HepG2 (cell line): ENCODE measurements around the gene TTC31. TPM values are rescaled to one million over a fixed set of nuclear protein-coding genes. Genes with fewer than 3 reads are reported as not detected.
A peak's percentile ranks its signal among the peaks of the same experiment; 100 is the strongest.

ENCODE experiments used
- ATF2 ChIP-seq: sonication (generic); formaldehyde crosslinking; IDR thresholded peaks from 2 replicates; pipeline ENCODE4 v1.4.0; 2020; ENCODE audit warnings: missing genetic modification reagents
- CCDC6 ChIP-seq: sonication (generic); formaldehyde crosslinking; IDR thresholded peaks from 2 replicates; pipeline ENCODE4 v1.8.1; 2022; ENCODE audit warnings: mild to moderate bottlenecking, missing genetic modification reagents, moderate library complexity
- KMT2B ChIP-seq: IDR thresholded peaks from 2 replicates; pipeline ENCODE4 v1.6.1; 2016; ENCODE audit warnings: missing genetic modification reagents, missing compliant biosample characterization
- MIXL1 ChIP-seq: IDR thresholded peaks from 2 replicates; pipeline ENCODE4 v1.6.1; 2016
- NBN ChIP-seq: fragments of 450-650 bp; conservative IDR thresholded peaks from 2 replicates; pipeline ENCODE4 v1.6.1; 2017
- NFATC3 ChIP-seq: sonication (generic); formaldehyde crosslinking; IDR thresholded peaks from 2 replicates; pipeline ENCODE4 v1.5.1; 2020; ENCODE audit warnings: mild to moderate bottlenecking, missing genetic modification reagents
- NR0B2 ChIP-seq: sonication (generic); formaldehyde crosslinking; IDR thresholded peaks from 2 replicates; pipeline ENCODE4 v1.4.0; 2020; ENCODE audit warnings: mild to moderate bottlenecking, missing genetic modification reagents
- PATZ1 ChIP-seq: sonication (generic); formaldehyde crosslinking; IDR thresholded peaks from 2 replicates; pipeline ENCODE4 v1.4.0; 2020; ENCODE audit warnings: missing genetic modification reagents
- SMAD9 ChIP-seq: sonication (generic); formaldehyde crosslinking; IDR thresholded peaks from 2 replicates; pipeline ENCODE4 v1.5.1; 2020; ENCODE audit warnings: mild to moderate bottlenecking, missing genetic modification reagents
- SMYD3 ChIP-seq: sonication (generic); formaldehyde crosslinking; IDR thresholded peaks from 2 replicates; pipeline ENCODE4 v1.8.1; 2023; ENCODE audit warnings: mild to moderate bottlenecking, missing genetic modification reagents
- SRSF1 ChIP-seq: fragments of 200-400 bp; formaldehyde crosslinking; optimal IDR thresholded peaks from 2 replicates; pipeline ENCODE3; 2017; ENCODE audit warnings: mild to moderate bottlenecking, low read depth, low read length, moderate library complexity
- TCF7 ChIP-seq: sonication (generic); IDR thresholded peaks from 2 replicates; pipeline ENCODE4 v1.6.1; 2016; ENCODE audit warnings: antibody characterized with exemption, low read depth
- TOPORS ChIP-seq: sonication (generic); formaldehyde crosslinking; IDR thresholded peaks from 2 replicates; pipeline ENCODE4 v1.8.0; 2023; ENCODE audit warnings: mild to moderate bottlenecking, missing genetic modification reagents
- ZBED4 ChIP-seq: sonication (generic); formaldehyde crosslinking; IDR thresholded peaks from 2 replicates; pipeline ENCODE4 v1.4.0; 2020; ENCODE audit warnings: missing genetic modification reagents, borderline replicate concordance
- ZBTB26 ChIP-seq: IDR thresholded peaks from 2 replicates; pipeline ENCODE4 v1.6.1; 2016; ENCODE audit warnings: missing compliant biosample characterization, missing genetic modification reagents, borderline replicate concordance
- ZKSCAN8 ChIP-seq: IDR thresholded peaks from 2 replicates; pipeline ENCODE4 v1.6.1; 2016; ENCODE audit warnings: borderline replicate concordance, missing genetic modification reagents, missing compliant biosample characterization
- ZNF770 ChIP-seq: sonication (generic); formaldehyde crosslinking; IDR thresholded peaks from 2 replicates; pipeline ENCODE4 v1.5.0; 2020; ENCODE audit warnings: mild to moderate bottlenecking, missing genetic modification reagents
- polyA plus RNA-seq, 8 experiments: library from polyadenylated mRNA; depleted of rRNA in 3 of 8; stranded (reverse) in 7 of 8; unstranded in 1 of 8; fragments of >200 nt; fragmentation: Illumina TruSeq in 4 of 8; extraction: Trizol in 4 of 8; gene quantifications; 2 replicates each; pipeline versions ENCODE4 v1.2.1 to v1.2.3, GENCODE V29; 2011 to 2016; ENCODE audit warnings: low read depth in 4 of 8, missing spikeins in 1 of 8, mixed read lengths in 1 of 8; ENCODE audit not compliant: insufficient read depth in 1 of 8
- total RNA-seq, 5 experiments: library from RNA; depleted of rRNA; stranded (reverse); fragments of >200 nt; fragmentation: Illumina TruSeq; extraction: Trizol; gene quantifications; 2 replicates each; pipeline ENCODE4 v1.2.3, GENCODE V29; 2016; ENCODE audit warnings: low read depth in 1 of 5

TTC31 gene
- total and polyA plus RNA-seq, 2 of the 13 experiments (the other 11 are each of a cell fraction or from before 2014, with no cell fraction given) = 28.3 to 39.5 TPM

- TF ChIP-seq NR0B2 (CRISPR knock-in tag) = peak; percentile 94
- no peak; the same call in none of the 2 replicates for TF ChIP-seq SMYD3
- TF ChIP-seq CCDC6 (CRISPR knock-in tag) = peak; percentile 90
- TF ChIP-seq KMT2B = peak; percentile 96
- no peak; the same call in 1 of the 2 replicates for TF ChIP-seq ZBTB26 (CRISPR knock-in tag)
- TF ChIP-seq MIXL1 (CRISPR knock-in tag) = peak; percentile 68
- peak; percentile 88; the same call in 1 of the 2 replicates for TF ChIP-seq ZBED4
- TF ChIP-seq ATF2 (CRISPR knock-in tag) = no peak; the same call in none of the 2 replicates
- TF ChIP-seq NFATC3 = peak; percentile 88; the same call in 1 of the 2 replicates
- no peak for TF ChIP-seq TCF7
- peak; percentile 56; the same call in 1 of the 2 replicates for TF ChIP-seq PATZ1 (CRISPR knock-in tag)
- TF ChIP-seq SMAD9 = peak; percentile 90; the same call in 1 of the 2 replicates
- TF ChIP-seq NBN = no peak
- TF ChIP-seq SRSF1 = peak; percentile 98
- TF ChIP-seq TOPORS (CRISPR knock-in tag) = peak; percentile 99
- peak; percentile 73; the same call in 1 of the 2 replicates for TF ChIP-seq ZKSCAN8 (CRISPR knock-in tag)
- peak; percentile 77 for TF ChIP-seq ZNF770 (CRISPR knock-in tag)
Observed at GRCh38 chr2:74472086-74472944, 10.6 kb upstream of the TTC31 start, which contains the start of gene MRPL53 (continued).
